GM19397 (cell line): ENCODE results near the gene KATNB1.
"Not testable (repeated sequence)": the region's sequence is repeated elsewhere in the genome, so short reads cannot be mapped to it uniquely, and the experiment has no call there.

ENCODE experiments used
- ATAC-seq: cut with Tn5 transposase; IDR thresholded peaks from one replicate; pipeline ENCODE4 v1.9.1; 2021; ENCODE audit warnings: mild to moderate bottlenecking, moderate library complexity; ENCODE audit not compliant: unreplicated experiment

Gene KATNB1

DNA sequence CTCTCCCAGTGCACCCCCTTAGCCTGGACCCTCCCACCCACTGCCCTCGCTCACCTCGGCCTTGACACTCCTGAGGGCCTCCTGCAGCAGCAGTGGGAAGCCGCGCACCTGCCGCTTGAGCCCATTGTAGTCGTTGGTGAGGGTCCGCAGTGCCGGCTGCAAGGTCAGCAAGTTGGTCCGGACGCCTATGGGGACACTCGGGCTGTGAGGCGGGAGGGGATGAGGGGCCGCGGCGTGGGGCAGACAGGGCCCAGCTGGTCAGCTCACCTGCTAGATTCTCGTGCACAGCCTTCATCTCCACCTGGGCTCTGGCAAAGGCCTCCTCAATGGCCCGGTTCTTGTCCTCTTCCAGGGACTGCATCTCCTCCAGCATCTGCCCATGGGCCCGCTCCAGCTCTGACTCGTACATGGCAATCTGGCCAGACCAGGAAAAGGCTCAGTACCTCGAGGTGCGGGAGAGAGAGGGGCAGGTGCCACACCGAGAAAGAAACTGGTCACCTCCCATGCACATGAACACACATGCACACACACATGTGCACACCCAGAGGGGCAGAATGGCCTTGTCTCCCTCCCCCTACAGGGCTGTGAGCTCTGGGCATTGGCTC is 34.1 kb downstream of the KATNB1 start:
- ATAC-seq: no peak

DNA sequence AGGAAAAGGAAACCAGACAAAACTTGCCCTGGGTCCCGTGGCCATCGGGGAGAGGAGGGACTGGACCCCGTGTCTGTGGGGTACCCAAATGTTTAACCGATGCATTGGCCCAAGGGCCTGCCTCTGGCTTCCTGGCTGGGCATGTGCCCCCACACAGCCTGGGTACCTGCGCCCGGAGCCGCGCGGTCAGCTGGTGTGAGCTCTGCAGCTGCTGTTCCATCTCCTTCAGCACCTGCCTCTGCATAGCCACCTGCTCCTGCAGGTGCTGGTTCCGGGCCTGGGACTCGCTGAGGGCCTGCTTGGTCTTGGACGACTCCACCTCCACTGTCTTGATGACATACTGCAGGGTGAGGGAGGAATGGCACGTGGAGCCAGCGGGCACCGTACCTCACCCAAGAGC is 34.8 kb downstream of the KATNB1 start:
- no peak for ATAC-seq

DNA sequence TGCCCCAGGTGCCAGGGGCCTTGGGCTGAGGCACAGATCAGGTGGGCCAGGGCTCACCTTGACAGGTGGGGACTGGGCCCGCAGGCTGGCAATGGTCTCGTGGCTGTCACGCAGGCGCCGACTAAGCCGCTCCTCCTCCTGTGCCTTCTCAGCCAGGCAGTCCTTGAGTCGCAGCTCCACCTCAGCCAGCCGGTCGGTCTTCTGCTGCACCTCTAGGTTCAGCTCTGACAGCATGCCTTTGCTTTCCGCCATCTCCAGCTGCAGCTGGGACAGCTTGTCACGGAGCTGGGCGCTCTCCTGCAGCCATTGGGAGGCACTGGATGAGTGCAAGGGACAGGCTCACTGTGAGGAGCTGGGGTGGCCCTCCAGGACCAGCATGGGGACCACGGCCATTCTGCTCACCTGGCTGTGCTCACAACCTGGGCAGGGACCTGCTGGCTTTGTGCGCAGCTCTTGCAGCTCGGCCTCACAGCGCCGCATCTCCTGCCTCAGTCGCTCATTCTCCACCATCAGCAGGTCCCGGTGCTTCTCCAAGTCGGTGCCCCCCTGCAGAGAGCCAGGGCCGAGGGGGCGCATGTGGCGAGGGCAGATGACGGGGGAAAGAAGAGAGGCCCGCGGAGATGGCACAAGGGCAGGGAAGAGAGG is 35.7 kb downstream of the KATNB1 start:
- ATAC-seq: no peak

DNA sequence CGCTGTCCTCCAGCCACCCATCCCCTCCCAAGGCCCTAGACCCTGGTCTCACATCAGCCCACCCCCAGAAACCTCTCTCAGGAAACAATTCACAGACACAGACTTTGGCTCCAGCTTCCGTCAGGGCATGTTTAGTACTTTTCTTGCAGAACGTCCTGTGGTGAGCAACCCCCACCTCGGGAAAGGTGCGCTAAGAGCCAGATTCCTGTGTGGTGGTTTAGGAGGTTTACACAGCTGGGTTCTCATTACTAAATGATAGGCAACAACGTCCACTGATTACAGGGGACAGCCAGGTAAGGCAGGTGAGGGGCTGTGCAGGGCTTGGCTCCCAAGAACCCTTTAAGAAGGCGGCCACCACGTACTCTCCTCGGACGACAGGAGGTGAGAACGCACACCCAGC is 37.4 kb downstream of the KATNB1 start:
- ATAC-seq: no peak

DNA sequence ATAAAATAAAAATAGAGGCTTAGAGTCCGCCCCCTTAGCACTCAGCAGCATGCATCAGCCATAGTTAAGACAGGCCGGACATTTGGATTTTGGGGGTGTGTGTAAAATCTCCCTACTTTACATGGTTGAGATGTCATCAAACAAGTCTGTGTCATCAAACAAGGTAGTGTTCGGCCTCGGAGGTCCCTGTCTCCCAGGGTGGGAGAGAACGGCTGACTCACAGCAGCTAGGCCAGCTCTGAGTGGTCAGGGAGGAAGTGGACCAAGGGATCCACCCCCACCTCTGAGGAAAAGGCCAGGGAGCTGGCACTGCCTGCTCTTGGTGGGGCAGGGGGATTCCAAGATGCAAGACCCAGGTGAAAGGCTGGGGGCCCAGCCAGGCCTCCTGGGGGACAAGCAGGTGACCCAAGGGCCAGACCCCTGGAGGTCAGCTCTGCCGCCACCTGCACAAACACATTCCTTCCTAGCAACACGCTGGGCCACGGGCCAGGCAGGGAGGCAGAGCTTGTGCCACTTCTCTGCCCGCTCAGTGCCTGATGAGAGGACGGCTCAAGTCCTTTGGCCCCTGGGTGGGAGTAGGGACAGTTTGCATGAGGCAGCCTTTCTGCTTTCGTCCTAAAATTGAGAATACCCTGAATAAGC is 38.2 kb downstream of the KATNB1 start:
- no peak for ATAC-seq

DNA sequence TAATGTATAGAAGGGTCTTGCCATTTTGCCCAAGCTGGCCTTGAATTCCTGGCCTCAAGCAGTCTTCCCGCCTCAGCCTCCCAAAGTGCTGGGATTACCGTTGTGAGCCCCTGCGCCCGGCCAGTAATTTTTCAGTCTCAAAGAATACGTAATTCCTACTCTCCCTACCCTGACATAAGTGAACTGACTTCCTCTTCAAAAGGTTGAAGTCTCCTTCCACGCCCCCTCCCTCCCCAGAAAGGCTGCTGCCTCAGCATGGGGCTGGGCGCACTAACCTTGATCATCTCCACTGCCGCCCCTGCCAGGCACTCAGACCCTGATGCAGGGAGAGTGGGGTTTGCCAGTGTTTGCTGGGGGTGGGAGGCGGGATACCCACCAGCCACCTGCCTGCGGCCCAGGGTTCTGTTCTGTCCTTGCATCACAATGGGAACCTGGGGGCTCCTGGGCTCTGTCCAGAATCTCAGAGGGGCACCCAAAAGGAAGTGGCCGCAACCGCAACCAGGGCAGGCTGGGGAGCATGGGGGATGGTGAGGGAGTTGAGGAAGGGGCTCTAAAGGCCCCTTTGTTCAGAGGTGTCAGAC is 39.2 kb downstream of the KATNB1 start:
- ATAC-seq: no peak

DNA sequence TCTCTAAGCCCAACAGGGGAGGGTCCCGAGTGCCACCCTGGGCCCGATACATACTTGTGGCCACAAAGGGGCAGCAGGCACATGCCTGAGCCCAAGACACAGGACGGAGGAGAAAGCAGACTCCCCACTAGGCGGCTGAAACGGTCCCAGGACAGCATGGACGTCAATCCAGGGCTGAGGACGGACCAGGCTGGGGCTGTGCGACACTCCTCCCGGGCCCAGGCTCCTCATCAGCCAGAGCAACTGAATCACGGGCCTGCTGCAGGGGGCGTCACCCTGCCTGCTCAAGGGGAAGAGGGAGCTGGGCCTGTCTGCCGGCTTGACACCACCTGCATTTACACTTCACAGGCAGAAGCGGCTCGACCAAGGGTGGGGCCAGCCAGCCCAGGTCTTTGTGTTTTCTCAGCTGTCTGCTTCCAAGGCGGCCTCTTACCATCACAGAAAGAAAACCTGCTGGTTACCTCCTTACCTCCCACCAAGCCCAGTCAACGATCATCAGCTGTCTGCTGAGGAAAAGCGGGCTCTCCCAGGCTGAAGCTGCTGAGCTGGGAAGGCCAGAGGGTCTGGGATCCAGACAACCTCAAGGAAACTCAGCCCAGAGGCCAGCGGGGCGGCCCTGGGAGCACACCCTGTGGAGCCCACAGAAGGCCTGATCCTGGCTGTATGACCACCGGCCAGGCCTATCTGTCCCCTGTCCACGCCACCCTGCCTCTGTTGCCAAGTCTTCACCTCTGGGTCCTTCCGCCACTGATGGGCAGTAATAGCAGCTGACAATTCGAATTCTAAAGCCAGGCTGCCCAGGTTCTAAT is 40.3 kb downstream of the KATNB1 start:
- no peak for ATAC-seq

DNA sequence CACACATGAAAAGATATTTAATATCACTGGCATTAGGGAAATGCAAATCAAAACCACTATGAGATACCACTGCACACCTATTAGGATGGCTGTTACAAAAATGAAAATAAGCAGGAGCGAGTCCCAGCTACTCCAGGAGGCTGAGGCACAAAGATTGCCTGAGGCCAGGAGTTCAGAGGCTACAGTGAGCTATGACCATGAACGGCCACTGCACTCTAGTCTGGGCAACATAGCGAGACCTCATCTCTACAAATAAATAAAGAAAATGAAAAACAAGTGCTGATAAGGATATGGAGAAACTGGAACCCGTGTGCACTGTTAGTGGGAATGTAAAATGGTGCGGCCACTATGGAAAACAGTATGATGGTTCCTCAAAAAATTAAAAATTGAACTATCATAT is 43.1 kb downstream of the KATNB1 start:
- no peak for ATAC-seq

DNA sequence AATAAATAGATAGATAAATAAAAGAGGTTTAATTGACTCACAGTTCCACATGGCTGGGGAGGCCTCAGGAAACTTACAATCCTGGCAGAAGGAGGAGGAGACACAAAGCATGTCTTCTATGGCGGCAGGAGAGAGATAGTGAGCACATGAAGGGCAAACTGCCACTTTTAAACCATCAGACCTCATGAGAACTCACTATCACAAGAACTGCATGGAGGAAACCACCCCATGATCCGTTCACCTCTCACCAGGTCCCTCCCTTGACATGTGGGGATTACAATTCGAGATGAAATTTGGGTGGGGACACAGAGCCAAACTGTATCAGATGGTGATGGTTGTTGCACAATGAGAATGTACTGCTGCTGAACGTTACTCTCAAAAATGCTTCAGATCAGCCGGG is 44.3 kb downstream of the KATNB1 start:
- not testable (repeated sequence) for ATAC-seq

DNA sequence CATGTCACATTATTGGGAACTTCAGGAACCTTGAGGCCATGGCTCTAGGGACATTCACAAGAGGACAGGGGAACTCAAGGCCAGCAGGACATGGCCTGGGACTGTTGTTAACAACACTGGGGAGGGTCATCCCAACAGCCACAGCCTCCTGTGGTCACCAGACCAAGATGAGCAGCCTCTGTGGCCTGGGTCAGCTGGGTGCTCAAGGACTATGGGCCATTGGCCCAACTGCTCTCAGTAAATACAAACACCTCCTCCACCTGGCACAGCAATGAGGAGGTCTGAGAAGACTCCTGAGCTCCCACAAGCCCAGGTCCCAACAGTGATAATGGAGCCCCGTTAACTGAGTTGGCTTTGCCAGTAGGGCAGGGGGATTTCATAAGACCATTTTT is 45.8 kb downstream of the KATNB1 start:
- ATAC-seq: no peak

DNA sequence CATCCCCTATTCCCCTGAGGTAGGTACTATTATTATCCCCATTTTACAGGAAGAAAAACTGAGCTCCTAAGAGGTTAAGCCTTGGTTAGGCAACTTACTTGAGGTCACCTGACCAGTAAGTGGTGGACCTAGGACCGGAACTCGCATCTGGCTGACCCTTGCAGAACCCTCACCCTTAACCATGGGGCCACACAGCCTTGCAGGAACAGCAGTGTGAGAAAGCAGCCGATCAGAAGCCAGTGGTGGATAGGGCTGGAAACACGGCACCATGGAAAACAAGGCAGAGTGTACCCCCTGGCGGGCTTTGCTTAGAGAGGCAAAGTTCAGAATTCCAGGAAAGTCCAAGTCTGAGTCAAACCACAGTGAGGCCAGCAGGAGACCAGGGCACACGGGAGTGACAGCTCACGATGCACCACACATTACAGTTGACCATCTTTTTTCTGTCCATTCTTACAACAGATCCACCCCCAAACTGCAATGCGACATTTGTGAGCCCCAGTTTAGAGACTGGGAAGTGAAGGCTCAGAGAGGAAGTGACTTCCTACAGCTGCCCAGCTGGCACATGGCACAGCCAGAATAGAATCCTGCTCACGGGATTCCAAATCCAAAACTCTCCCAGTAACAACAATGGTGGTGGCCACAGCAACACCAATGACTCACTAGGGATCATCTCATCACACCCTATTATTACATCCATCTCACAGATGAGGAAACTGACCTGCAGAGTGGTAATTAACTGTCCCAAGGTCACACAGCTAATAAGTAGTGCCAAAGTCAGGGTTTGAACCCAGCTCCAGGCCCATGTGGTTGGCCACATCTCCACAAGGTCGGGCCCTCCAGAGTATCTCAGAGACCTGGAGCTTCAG is 46.4 kb downstream of the KATNB1 start:
- no peak for ATAC-seq

DNA sequence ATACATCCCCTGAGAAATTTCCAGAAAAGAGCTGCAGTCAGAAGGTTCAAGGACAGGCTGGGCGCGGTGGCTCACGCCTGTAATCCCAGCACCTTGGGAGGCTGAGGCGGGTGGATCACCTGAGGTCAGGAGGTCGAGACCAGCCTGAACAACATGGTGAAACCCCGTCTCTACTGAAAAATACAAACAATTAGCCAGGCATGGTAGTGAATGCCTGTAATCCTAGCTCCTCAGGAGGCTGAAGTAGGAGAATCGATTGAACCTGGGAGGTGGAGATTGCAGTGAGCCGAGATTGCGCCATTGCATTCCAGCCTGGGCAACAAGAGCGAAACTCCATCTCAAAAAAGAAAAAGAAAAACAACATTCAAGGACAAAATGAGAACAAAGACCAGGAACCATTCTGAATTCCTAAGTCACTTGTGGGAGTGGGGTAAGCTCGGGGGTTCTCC is 47.1 kb downstream of the KATNB1 start:
- ATAC-seq: not testable (repeated sequence)

DNA sequence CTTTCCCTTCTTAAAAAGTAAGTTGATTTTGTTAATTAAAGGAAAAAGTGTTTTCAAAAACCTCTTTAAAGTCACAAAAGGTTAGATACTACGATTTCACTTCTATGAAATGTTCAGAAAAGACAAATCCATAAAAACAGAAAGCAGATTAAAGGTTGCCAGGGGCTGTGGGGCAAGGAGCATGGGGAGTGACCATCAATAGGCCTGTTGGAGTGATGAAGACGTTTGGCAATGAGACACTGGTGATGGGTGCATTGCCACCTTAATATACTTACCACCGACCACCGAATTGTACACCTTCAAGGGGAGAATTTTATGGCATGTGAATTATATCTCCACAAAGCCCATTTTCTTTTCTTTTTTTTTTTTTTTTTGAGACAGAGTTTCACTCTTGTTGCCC is 47.5 kb downstream of the KATNB1 start:
- no peak for ATAC-seq

DNA sequence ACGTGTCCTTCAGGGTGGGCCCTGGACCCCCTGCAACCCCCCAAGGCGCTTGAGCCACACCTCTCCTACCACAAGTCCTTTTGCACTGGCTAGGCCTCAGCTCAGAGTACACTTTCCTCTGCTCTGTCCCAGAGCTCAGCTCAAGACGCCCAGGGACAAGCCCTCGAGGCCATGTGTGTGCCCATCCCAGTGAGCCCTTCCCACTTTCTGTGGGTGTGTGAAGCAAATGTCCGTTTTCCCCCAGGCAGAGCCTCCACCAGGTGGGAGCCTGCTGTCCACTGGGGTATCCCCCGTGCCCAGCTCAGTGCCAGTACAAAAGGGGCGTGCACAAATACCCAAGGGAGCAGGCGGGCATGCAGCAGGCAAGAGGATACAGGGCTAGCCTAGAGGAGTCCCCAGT is 48.3 kb downstream of the KATNB1 start:
- no peak for ATAC-seq

DNA sequence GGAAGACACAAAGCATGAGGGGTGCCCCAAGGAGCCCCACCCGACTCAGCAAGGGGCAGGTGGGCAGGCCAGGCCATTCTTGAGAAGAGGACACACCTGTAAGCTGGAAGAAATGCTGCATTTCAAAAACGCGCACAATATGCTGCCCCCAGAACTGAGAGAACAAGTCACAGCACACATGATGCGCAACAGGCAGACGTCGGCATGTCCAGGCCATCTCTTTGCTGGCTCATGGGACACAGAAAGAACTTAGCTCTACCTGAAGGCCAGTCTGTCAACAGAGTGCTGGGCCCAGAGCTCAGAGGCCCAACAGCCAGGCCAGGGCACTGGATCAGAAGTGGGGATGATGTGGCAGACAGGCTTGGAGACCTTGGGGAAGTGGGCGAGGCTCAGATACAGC is 48.8 kb downstream of the KATNB1 start:
- ATAC-seq: no peak

DNA sequence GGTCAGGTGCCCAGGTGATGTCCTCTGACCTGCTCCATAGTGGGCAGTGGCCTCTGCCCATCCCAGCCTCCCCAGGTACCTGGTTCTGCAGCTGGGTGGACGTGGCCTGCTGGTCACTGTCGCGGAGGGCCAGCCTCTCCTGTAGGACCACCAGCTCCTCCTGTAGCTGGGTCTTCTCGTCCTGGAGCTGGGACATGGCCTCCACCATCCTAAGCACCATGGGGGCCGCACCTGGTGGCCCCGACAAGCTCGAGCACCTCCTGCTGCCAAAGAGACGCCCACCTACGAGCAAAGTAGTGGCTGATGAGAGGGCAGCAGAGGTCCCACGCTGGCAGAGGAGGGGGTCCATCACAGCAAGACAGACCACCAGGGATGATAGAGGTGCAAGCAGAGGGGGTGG is 49.8 kb downstream of the KATNB1 start:
- no peak for ATAC-seq

DNA sequence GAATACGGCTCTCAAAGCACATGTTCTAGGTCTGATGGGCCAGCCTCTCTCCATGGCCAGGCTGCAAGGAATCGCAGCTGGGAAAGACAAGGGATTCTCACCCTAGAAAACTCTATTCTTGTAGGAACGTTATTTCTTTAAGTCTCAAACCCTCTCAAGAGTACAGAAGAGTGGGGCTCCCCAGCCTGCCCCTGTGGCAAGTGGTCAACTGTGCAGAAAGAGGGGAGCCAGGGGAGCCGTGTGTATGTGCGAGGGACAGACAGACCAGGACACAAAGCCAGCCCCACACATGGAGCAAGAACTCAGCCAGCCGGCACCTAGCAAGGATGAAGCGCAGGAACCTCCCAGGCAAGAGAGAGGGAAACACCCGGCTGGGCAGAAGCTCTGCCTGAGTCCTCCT is 50.4 kb downstream of the KATNB1 start:
- no peak for ATAC-seq

DNA sequence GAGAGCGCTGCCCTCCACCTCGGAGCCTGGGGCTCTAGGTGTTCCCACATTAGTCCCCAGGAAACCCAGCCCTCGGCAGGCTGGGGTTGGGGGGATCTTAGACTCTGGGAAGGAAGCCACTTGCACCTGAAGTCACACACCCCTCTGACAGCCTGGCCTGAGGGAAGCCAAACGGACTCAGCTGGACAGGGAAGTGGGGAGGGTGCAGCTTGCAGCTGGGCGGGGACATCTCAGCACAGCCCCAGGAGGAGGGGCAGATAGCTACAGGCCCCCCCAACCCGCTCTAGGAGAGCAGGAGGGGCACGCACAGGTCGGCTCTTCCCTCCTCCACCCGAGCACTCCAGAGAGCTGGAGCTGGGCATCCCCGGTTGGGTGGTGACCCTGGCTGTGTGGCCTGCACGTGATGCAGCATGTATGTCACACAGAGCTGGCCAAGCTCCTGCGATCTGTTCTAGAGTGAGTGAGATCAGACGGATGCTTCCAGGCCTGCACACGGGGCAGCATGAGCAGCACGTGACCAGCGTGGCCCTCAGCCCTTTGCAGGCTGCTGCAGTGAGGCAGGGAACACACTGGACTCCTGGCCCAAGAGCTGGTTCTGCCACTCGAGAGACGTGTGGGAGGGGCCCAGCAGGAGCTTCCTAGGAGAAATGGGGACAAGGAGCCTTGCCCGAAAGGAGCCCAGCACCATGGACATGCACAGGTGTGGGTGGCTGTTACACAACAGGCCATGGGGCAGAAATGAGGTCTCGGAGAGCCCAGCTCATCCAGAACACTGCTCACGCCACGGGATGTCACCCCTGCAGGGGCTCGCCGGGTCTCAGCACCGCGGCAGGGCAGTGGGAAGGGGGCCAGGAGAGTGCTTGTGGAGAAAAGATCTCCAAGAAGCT is 51.3 kb downstream of the KATNB1 start:
- ATAC-seq: no peak

DNA sequence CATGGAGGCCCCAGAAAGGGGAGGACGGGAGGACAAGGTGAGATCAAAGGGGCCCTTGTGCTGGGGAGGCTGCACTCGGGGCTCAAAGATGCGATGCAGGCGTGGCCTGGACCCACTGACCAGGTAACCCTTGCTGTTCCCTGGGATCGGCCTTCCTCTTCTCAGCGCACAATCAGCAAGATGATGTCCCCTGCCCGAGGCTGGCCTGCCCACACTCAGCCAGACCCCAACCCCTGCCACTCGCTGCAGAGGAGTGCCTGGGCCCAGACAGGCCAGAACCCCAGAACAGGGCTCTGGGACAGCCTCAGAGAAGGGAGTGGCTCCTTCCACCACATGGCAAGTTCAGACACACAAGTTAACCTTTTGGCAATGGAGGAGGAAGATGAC is 51.9 kb downstream of the KATNB1 start:
- no peak for ATAC-seq
